ENCODE measurements around the gene ZNF419. TPM values are rescaled to one million over a fixed set of nuclear protein-coding genes. Genes with fewer than 3 reads are reported as not detected.

The ZNF419 gene
- 29.7 TPM for total RNA-seq

DNA sequence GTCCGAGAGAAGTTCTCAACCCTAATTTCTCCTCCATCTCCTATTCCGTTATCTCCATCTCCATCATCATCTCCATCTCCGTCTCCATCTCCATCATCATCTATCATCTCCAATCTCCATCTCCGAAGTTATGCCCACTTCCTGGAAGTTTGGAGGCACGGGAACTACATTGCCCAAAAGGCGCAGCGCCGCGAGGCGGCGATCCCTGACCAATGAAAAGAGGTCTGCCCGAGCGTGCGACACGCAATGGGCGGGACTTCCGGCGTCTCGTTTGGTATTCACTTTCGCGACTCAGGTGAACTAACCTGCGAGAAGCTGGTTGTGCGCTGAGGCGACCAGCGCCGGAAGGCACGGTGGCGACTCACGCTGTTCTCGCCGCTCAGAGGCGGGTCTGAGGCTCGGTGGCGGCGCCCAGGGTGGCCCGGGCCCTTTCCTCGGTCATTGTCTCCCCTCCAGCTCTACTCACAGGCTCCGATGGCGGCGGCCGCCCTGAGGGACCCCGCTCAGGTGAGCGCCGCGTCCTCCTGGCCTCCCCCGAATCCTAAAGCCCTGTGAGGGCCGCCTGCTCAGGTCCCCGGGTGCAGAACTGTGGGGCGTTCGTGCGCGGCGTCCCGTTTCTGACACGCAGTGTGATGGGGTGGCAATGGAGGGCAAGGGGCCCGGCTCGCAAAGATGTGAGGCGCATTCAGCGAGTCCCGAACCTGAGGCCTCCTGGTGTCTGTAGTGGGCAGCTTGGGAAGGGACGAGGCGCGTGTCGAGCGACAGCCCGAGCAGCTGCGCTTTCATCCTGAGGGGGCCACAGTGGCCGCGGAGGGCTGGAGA lies at the start of gene ZNF419:
Gene ZNF419 (plus strand): TSS at position 274 of the 822 bp plus-strand sequence. CDS start 201 bp downstream, at position 475.

DNA sequence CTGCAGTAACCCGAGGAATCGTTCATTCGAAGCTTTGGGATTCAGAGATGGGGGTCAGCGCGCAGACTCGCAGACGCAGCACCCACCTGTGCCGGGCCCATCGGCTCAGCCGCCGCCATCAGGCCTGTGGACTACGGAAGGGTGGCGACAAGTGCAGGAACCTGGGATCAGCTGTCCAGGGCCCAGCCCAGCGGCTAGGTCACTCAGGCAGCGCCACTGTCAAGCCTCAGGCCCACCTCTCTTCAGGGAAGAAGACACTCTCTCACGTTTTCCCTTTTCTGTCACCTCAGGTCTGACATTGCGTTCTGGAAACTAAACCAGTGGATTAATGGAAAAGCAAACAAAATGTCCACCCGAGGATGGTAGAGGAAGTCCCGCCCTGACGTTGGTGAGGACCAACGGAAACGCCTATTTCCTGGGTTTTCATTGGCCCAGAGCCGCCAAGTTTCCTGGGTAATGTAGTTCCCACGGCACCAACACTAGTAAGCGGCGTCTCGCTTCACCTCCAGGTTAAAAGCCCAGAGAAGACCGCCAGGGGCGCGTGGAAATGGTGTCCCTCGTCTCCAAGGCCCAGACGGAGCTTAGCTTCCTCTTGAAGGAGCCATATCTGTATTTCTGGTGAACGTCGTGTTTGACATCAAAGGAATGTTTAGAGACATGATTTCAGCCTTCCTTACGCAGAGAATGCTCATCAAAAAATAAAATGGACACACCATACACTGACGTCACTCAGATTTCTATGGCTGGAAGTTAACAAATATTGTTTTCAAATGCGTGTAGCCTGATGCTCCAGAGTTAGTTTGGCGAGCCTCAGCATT lies 10.2 kb upstream of the ZNF419 start, which contains the start of gene ZNF772:
Gene ZNF772 (minus strand): TSS at position 376 of the 818 bp plus-strand sequence. CDS start 257 bp downstream, at position 119.

DNA sequence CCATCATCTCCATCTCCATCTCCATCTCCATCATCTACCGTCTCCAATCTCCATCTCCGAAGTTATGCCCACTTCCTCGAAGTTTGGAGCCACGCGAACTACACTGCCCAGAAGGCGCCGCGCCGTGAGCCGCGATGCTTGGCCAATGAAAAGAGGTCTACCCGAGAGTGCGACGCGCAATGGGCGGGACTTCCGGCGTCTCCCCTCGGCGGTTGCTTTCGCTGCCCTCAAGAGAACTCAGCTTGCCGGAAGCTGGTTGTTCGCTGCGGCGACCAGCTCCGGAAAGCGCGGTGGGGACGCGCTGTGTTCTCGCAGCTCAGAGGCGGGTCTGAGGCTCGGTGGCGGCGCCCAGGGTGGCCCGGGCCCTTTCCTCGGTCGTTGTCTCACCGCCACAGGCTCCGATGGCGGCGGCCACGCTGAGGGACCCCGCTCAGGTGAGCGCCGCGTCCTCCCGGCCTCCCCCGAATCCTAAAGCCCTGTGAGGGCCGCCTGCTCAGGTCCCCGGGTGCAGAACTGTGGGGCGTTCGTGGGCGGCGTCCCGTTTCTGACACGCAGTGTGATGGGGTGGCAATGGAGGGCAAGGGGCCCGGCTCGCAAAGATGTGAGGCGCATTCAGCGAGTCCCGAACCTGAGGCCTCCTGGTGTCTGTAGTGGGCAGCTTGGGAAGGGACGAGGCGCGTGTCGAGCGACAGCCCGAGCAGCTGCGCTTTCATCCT lies 12.3 kb downstream of the ZNF419 start, which contains the start of gene ZNF773:
Gene ZNF773 (plus strand): TSS at position 259 of the 716 bp plus-strand sequence. CDS start 143 bp downstream, at position 402.

DNA sequence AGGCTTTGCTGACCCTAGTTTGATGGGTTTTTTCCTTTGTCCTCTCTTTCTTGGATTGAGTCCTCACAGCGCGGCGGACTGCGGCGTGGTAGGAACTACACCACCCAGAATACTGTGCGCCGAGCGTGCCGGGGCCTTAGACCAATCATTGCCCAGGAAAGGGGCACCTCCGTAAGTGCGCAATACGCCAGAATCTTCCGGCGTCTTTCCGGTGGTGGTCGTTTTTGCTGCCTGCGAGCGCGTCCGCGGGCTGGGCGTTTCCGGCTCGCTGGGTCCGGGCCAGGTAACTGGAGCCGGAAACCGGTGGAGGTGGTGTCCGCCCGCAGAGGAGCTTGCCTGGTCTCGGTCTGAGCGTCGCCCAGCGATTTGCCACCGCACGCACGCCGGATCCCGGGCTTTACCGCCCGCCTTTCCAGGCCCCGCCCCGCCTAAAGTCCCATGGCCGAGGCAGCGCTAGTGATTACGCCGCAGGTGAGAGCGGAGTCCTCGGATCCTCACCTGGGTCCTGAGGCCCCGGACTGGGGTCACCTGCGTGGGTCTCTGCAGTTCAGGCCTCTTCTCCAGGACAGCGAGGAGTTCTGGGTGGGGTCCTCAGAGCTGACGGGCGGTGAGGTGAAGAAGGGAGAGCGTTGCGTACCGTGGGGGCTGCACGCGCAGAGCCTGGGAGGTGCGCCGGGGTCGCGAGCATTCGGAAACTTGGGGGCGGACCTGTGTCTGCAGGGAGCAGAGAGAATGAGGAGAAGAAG lies 39.8 kb downstream of the ZNF419 start, which contains the start of gene ZNF549:
Gene ZNF549 (plus strand): TSS at position 221 of the 746 bp plus-strand sequence. CDS start 218 bp downstream, at position 439.

Small RNA genes lying within 50 kb of the gene (small RNA-seq; reads per million reads assigned to genes)
- not detected for gene VN1R107P (ENCODE audit: low replicate concordance)

Other genes with a start within 250 kb of the ZNF419 start
- 44.4 TPM for gene ZNF805, start 247.1 kb upstream of the ZNF419 start, total RNA-seq
- gene ZNF460, start 207.3 kb upstream of the ZNF419 start, total RNA-seq: 290 TPM
- 43.2 TPM for gene ZNF543, start 167.3 kb upstream of the ZNF419 start, total RNA-seq
- gene ZNF304, start 136.5 kb upstream of the ZNF419 start, total RNA-seq: 22.8 TPM
- gene TRAPPC2B, start 124.2 kb upstream of the ZNF419 start, total RNA-seq: 24.1 TPM
- gene ZNF547, start 124.2 kb upstream of the ZNF419 start, total RNA-seq: 16.0 TPM
- 68.2 TPM for gene ZNF548, start 97.9 kb upstream of the ZNF419 start, total RNA-seq
- 57.9 TPM for gene ZNF17, start 76.6 kb upstream of the ZNF419 start, total RNA-seq
- gene ZNF749, start 52.4 kb upstream of the ZNF419 start, total RNA-seq: 49.8 TPM
- 11.0 TPM for gene VN1R1, start 30.6 kb upstream of the ZNF419 start, total RNA-seq
- 77.3 TPM for gene ZNF772, start 10.2 kb upstream of the ZNF419 start, total RNA-seq
- gene ZNF773, start 12.2 kb downstream of the ZNF419 start, total RNA-seq: 35.4 TPM
- 41.9 TPM for gene ZNF549, start 39.6 kb downstream of the ZNF419 start, total RNA-seq
- 21.3 TPM for gene ZNF550, start 72.1 kb downstream of the ZNF419 start, total RNA-seq
- gene ZNF416, start 91.2 kb downstream of the ZNF419 start, total RNA-seq: 15.0 TPM
- 30.4 TPM for gene ZIK1, start 96.4 kb downstream of the ZNF419 start, total RNA-seq
- gene ZNF530, start 112.1 kb downstream of the ZNF419 start, total RNA-seq: 5.6 TPM
- 50.1 TPM for gene ZNF134, start 126.5 kb downstream of the ZNF419 start, total RNA-seq
- 51.3 TPM for gene ZNF211, start 145.4 kb downstream of the ZNF419 start, total RNA-seq
- gene ZSCAN4, start 181.2 kb downstream of the ZNF419 start, total RNA-seq: not detected
- 26.3 TPM for gene ZNF551, start 194.2 kb downstream of the ZNF419 start, total RNA-seq
- 81.7 TPM for gene ZNF154, start 221.5 kb downstream of the ZNF419 start, total RNA-seq
- gene ZNF671, start 239.9 kb downstream of the ZNF419 start, total RNA-seq: 33.2 TPM

Data from parietal lobe (tissue), 2 donors.